Measurements from ENCODE around the gene RXFP4.

Gene RXFP4

GRCh38 chr1:155946633-155947219, 5.3 kb downstream of the RXFP4 start:
- peaks cover 54 to 77% (median 61%) of the 10 kb centered on the region in 11 experiments for H3K36me3 ChIP-seq
- no peaks in the 10 kb centered on the region for H3K9me3 ChIP-seq (replicated peaks in 1 of 11)
- H3K4me1 ChIP-seq: peaks cover 70 to 100% (median 82%) of the 10 kb centered on the region in 10 experiments
- H4K20me1 ChIP-seq: peaks cover 24 to 81% (median 62%) of the 10 kb centered on the region in 11 experiments; a peak in 20 of 22 replicates
- peak overlapping the region in 9 of 11 experiments; percentile 39 to 69 (median 58); a peak in 14 of 22 replicates for H3K9ac ChIP-seq
- peak overlapping the region; percentile 10 to 82 (median 76); a peak in 20 of 22 replicates for H3K27ac ChIP-seq
- peak overlapping the region in 5 of 10 experiments; percentile 1 to 40 (median 28); a peak in 2 of 20 replicates for H3K4me3 ChIP-seq
- H3K27me3 ChIP-seq: no peaks in the 10 kb centered on the region
- TF ChIP-seq Cebpa-rat (IDR thresholded peaks at IDR 0.05): no peak
- peak overlapping the region; percentile 59 to 97 (median 95) for H3K4me2 ChIP-seq

GRCh38 chr1:155947292-155947691, 5.9 kb downstream of the RXFP4 start:
- Histone ChIP-seq H3K4me2 (peak overlapping the region; percentile 59 to 97 (median 95)), H3K27ac (peak overlapping the region in 10 of 11 experiments; percentile 33 to 82 (median 76); a peak in 19 of 22 replicates), H3K4me3 (peak overlapping the region in 3 of 10 experiments; percentile 1 to 42 (median 33); a peak in 1 of 20 replicates), H4K20me1 (peaks cover 30 to 81% (median 65%) of the 10 kb centered on the region in 11 experiments; a peak in 20 of 22 replicates), H3K9me3 (replicated peaks in 1 of 11) (no peaks in the 10 kb centered on the region), H3K4me1 (peaks cover 65 to 100% (median 79%) of the 10 kb centered on the region in 10 experiments), H3K36me3 (peaks cover 59 to 82% (median 67%) of the 10 kb centered on the region in 11 experiments), H3K9ac (peak overlapping the region in 10 of 11 experiments; percentile 32 to 69 (median 57); a peak in 15 of 22 replicates), H3K27me3 (no peaks in the 10 kb centered on the region)
- TF ChIP-seq Cebpa-rat (IDR thresholded peaks at IDR 0.05): no peak

- Histone ChIP-seq H3K9ac (peak overlapping the region in 8 of 11 experiments; percentile 32 to 69 (median 55); a peak in 9 of 22 replicates), H3K36me3 (peaks cover 64 to 87% (median 71%) of the 10 kb centered on the region in 11 experiments), H3K27ac (peak overlapping the region in 10 of 11 experiments; percentile 33 to 82 (median 76); a peak in 17 of 22 replicates), H3K4me2 (peak overlapping the region; percentile 59 to 97 (median 95); a peak in 21 of 22 replicates), H3K4me3 (peak overlapping the region in 1 of 10 experiments; percentile 42; a peak in 1 of 20 replicates), H3K4me1 (peaks cover 60 to 98% (median 75%) of the 10 kb centered on the region in 10 experiments), H4K20me1 (peaks cover 34 to 84% (median 69%) of the 10 kb centered on the region in 11 experiments; a peak in 20 of 22 replicates), H3K27me3 (no peaks in the 10 kb centered on the region), H3K9me3 (replicated peaks in 1 of 11) (no peaks in the 10 kb centered on the region)
- TF ChIP-seq Cebpa-rat (IDR thresholded peaks at IDR 0.05): no peak
Observed at GRCh38 chr1:155947741-155948140, 6.3 kb downstream of the RXFP4 start.

- H3K36me3 ChIP-seq: peaks cover 93 to 97% (median 96%) of the 10 kb centered on the region in 11 experiments
- no peak for TF ChIP-seq Cebpa-rat (IDR thresholded peaks at IDR 0.05)
- peak overlapping the region in 1 of 11 experiments; percentile 9; a peak in 4 of 22 replicates for H3K9ac ChIP-seq
- H3K4me2 ChIP-seq: peak overlapping the region in 2 of 11 experiments; percentile 14 to 35; a peak in 1 of 22 replicates
- no peak overlapping the region for H3K4me3 ChIP-seq
- no peaks in the 10 kb centered on the region for H3K27me3 ChIP-seq
- H4K20me1 ChIP-seq: peaks cover 51 to 97% (median 83%) of the 10 kb centered on the region in 11 experiments; a peak in 20 of 22 replicates
- no peaks in the 10 kb centered on the region for H3K9me3 ChIP-seq (replicated peaks in 1 of 11)
- H3K27ac ChIP-seq: peak overlapping the region in 2 of 11 experiments; percentile 9 to 22; a peak in 1 of 22 replicates
- H3K4me1 ChIP-seq: peaks cover 29 to 76% (median 44%) of the 10 kb centered on the region in 10 experiments
Observed at GRCh38 chr1:155950829-155951228, 9.4 kb downstream of the RXFP4 start.

GRCh38 chr1:155951753-155952504, 10.5 kb downstream of the RXFP4 start:
- peaks cover 55 to 97% (median 87%) of the 10 kb centered on the region in 11 experiments; a peak in 20 of 22 replicates for H4K20me1 ChIP-seq
- H3K9me3 ChIP-seq (replicated peaks in 1 of 11): no peaks in the 10 kb centered on the region
- H3K27ac ChIP-seq: peak overlapping the region in 1 of 11 experiments; percentile 22; a peak in 1 of 22 replicates
- H3K27me3 ChIP-seq: no peaks in the 10 kb centered on the region
- no peak for TF ChIP-seq Cebpa-rat (IDR thresholded peaks at IDR 0.05)
- H3K4me3 ChIP-seq: no peak overlapping the region
- no peak overlapping the region for H3K4me2 ChIP-seq
- 0 out of 22 replicates have a peak overlapping the region, but pooled peaks of 1 of the 11 experiments have one; percentile 34 for H3K9ac ChIP-seq
- H3K4me1 ChIP-seq: peaks cover 18 to 65% (median 33%) of the 10 kb centered on the region in 10 experiments
- peaks cover 99 to 100% (median 100%) of the 10 kb centered on the region in 11 experiments for H3K36me3 ChIP-seq

GRCh38 chr1:155952505-155952890, 11.1 kb downstream of the RXFP4 start:
- H3K9ac ChIP-seq: no peak overlapping the region
- no peaks in the 10 kb centered on the region for H3K9me3 ChIP-seq (replicated peaks in 1 of 11)
- H3K4me3 ChIP-seq: no peak overlapping the region
- H3K27ac ChIP-seq: no peak overlapping the region
- H3K4me2 ChIP-seq: no peak overlapping the region
- H3K4me1 ChIP-seq: peaks cover 13 to 59% (median 27%) of the 10 kb centered on the region in 10 experiments
- TF ChIP-seq Cebpa-rat (IDR thresholded peaks at IDR 0.05): no peak
- H4K20me1 ChIP-seq: peaks cover 57 to 97% (median 87%) of the 10 kb centered on the region in 11 experiments; a peak in 21 of 22 replicates
- no peaks in the 10 kb centered on the region for H3K27me3 ChIP-seq
- peaks cover 99 to 100% (median 100%) of the 10 kb centered on the region in 11 experiments for H3K36me3 ChIP-seq

GRCh38 chr1:155954645-155955044, 13.2 kb downstream of the RXFP4 start:
- H3K36me3 ChIP-seq: peaks cover 99 to 100% (median 100%) of the 10 kb centered on the region in 11 experiments
- no peak for TF ChIP-seq Cebpa-rat (IDR thresholded peaks at IDR 0.05)

GRCh38 chr1:155957411-155957915, 16.0 kb downstream of the RXFP4 start:
- no peak overlapping the region for H3K9ac ChIP-seq
- H3K9me3 ChIP-seq (replicated peaks in 1 of 11): no peaks in the 10 kb centered on the region
- H3K36me3 ChIP-seq: peaks cover 99 to 100% (median 100%) of the 10 kb centered on the region in 11 experiments
- H4K20me1 ChIP-seq: peaks cover 52 to 97% (median 88%) of the 10 kb centered on the region in 11 experiments
- no peak overlapping the region for H3K4me2 ChIP-seq
- H3K4me3 ChIP-seq: no peak overlapping the region
- TF ChIP-seq Cebpa-rat (IDR thresholded peaks at IDR 0.05): peak in 1 of 11 experiments; percentile 5; a peak in 1 of 22 replicates
- no peaks in the 10 kb centered on the region for H3K27me3 ChIP-seq
- H3K4me1 ChIP-seq: peaks cover 30 to 42% (median 36%) of the 10 kb centered on the region in 10 experiments
- H3K27ac ChIP-seq: no peak overlapping the region

More at GRCh38 chr1:155954645-155955044, 13.2 kb downstream of the RXFP4 start:
- Histone ChIP-seq H3K4me1 (peaks cover 10 to 42% (median 21%) of the 10 kb centered on the region in 10 experiments), H3K4me2 (no peak overlapping the region), H3K27ac (no peak overlapping the region), H4K20me1 (peaks cover 51 to 97% (median 88%) of the 10 kb centered on the region in 11 experiments; a peak in 21 of 22 replicates), H3K9me3 (replicated peaks in 1 of 11) (no peaks in the 10 kb centered on the region), H3K27me3 (no peaks in the 10 kb centered on the region), H3K4me3 (no peak overlapping the region), H3K9ac (no peak overlapping the region)

All from BLaER1 treated with 17β-estradiol and CSF1 and Interleukin-3, amounts not matched to agents 10 nM and 100 nM (cell line).